GM23338 (cell line): ENCODE results near the gene CCDC40. TPM values are rescaled to one million over a fixed set of nuclear protein-coding genes. Genes with fewer than 3 reads are reported as not detected.

ENCODE experiments used
- ATAC-seq: fragments of 200-7000 bp; cut with Tn5 transposase; 3 replicates; pipeline ENCODE4 v1.9.1; 2020
- DNase-seq: peaks from one replicate; pipeline ENCODE4 v3.0.0-alpha.2; 2015; ENCODE audit warnings: low spot score
- H2AFZ ChIP-seq: fragments of 200-600 bp; sonication (generic); 2 replicates; pipeline ENCODE4 v1.8.0; 2016; ENCODE audit warnings: antibody characterized with exemption, mild to moderate bottlenecking, moderate library complexity
- H3F3A ChIP-seq: fragments of 200-600 bp; sonication (generic); replicated peaks from 2 replicates; pipeline ENCODE4 v1.8.0; 2017; ENCODE audit warnings: antibody characterized with exemption, mixed run types, low read depth
- H3K27ac ChIP-seq: fragments of 200-600 bp; sonication (generic); 2 replicates; pipeline ENCODE4 v1.6.1; 2016; ENCODE audit warnings: low read depth
- H3K27me3 ChIP-seq: fragments of 200-600 bp; sonication (generic); 2 replicates; pipeline ENCODE4 v1.8.0; 2016; ENCODE audit warnings: mild to moderate bottlenecking, mixed run types, moderate library complexity; ENCODE audit not compliant: insufficient read depth
- H3K36me3 ChIP-seq: fragments of 200-600 bp; sonication (generic); 2 replicates; pipeline ENCODE4 v1.8.0; 2016; ENCODE audit warnings: mild to moderate bottlenecking; ENCODE audit not compliant: insufficient read depth
- H3K4me1 ChIP-seq: fragments of 200-600 bp; sonication (generic); 2 replicates; pipeline ENCODE4 v1.8.0; 2016; ENCODE audit warnings: mild to moderate bottlenecking, moderate library complexity; ENCODE audit not compliant: insufficient read depth
- H3K4me2 ChIP-seq: fragments of 200-600 bp; sonication (generic); 2 replicates; pipeline ENCODE4 v1.7.1; 2017; ENCODE audit warnings: mixed run types
- H3K4me3 ChIP-seq: fragments of 200-600 bp; sonication (generic); 2 replicates; pipeline ENCODE4 v1.6.1; 2016; ENCODE audit warnings: mixed run types
- H3K79me2 ChIP-seq: fragments of 200-600 bp; sonication (generic); replicated peaks from 2 replicates; pipeline ENCODE4 v1.8.0; 2017; ENCODE audit warnings: mild to moderate bottlenecking; ENCODE audit not compliant: insufficient read depth
- H3K9me2 ChIP-seq: fragments of 200-600 bp; sonication (generic); 2 replicates; pipeline ENCODE4 v1.8.0; 2017; ENCODE audit not compliant: insufficient read depth
- H4K20me1 ChIP-seq: fragments of 200-600 bp; sonication (generic); replicated peaks from 2 replicates; pipeline ENCODE4 v1.8.0; 2017; ENCODE audit warnings: mild to moderate bottlenecking; ENCODE audit not compliant: insufficient read depth
- H3K27ac Mint-ChIP-seq: 2 replicates; pipeline ENCODE4 v1.8.0; 2020; ENCODE audit warnings: inconsistent platforms, mild to moderate bottlenecking, moderate library complexity, mixed read lengths
- H3K27me3 Mint-ChIP-seq: 3 replicates; pipeline ENCODE4 v1.8.0; 2022; ENCODE audit warnings: low read depth, mild to moderate bottlenecking, moderate library complexity, mixed read lengths, inconsistent platforms; ENCODE audit not compliant: insufficient read depth, poor library complexity
- H3K36me3 Mint-ChIP-seq: 3 replicates; pipeline ENCODE4 v1.8.0; 2021; ENCODE audit warnings: low read depth, mild to moderate bottlenecking, inconsistent platforms, moderate library complexity, mixed read lengths
- H3K4me1 Mint-ChIP-seq: 3 replicates; pipeline ENCODE4 v1.8.0; 2020; ENCODE audit warnings: mild to moderate bottlenecking, inconsistent platforms, mixed read lengths
- H3K4me3 Mint-ChIP-seq: 3 replicates; pipeline ENCODE4 v1.8.0; 2021; ENCODE audit warnings: moderate library complexity, mild to moderate bottlenecking, inconsistent platforms, mixed read lengths
- H3K9me3 Mint-ChIP-seq: 3 replicates; pipeline ENCODE4 v1.8.0; 2020; ENCODE audit warnings: moderate library complexity, mild to moderate bottlenecking, inconsistent platforms, mixed read lengths
- CREB1 ChIP-seq: fragments of 250-450 bp; sonication (Bioruptor Pico); IDR thresholded peaks from 2 replicates; pipeline ENCODE4 v1.5.0; 2020; ENCODE audit warnings: low read depth, mild to moderate bottlenecking, moderate library complexity
- ETS1 ChIP-seq: IDR thresholded peaks from 2 replicates; pipeline ENCODE4 v1.6.1; 2016; ENCODE audit warnings: antibody characterized with exemption
- EZH2 ChIP-seq: fragments of 200-600 bp; sonication (generic); IDR thresholded peaks from one replicate; pipeline ENCODE4 v1.8.0; 2017; ENCODE audit warnings: antibody characterized with exemption, mild to moderate bottlenecking, low read depth; ENCODE audit not compliant: unreplicated experiment
- EZH2phosphoT487 ChIP-seq: fragments of 200-600 bp; sonication (generic); IDR thresholded peaks from one replicate; pipeline ENCODE4 v1.8.1; 2018; ENCODE audit warnings: antibody characterized with exemption; ENCODE audit not compliant: unreplicated experiment
- JUNB ChIP-seq: IDR thresholded peaks from one replicate; pipeline ENCODE4 v1.6.1; 2016; ENCODE audit warnings: antibody characterized with exemption; ENCODE audit not compliant: unreplicated experiment
- POLR2AphosphoS5 ChIP-seq: IDR thresholded peaks from 2 replicates; pipeline ENCODE4 v1.6.1; 2016; ENCODE audit warnings: antibody characterized with exemption, low read depth
- REST ChIP-seq: IDR thresholded peaks from one replicate; pipeline ENCODE4 v1.6.1; 2018; ENCODE audit warnings: antibody characterized with exemption; ENCODE audit not compliant: unreplicated experiment
- STAT1 ChIP-seq: IDR thresholded peaks from one replicate; pipeline ENCODE4 v1.6.1; 2016; ENCODE audit warnings: antibody characterized with exemption; ENCODE audit not compliant: unreplicated experiment
- ZNF114 ChIP-seq: fragments of 250-450 bp; sonication (Bioruptor Pico); IDR thresholded peaks from 2 replicates; pipeline ENCODE4 v1.5.0; 2020; ENCODE audit warnings: mild to moderate bottlenecking, moderate library complexity
- ZNF462 ChIP-seq: fragments of 250-450 bp; sonication (Bioruptor Pico); IDR thresholded peaks from 2 replicates; pipeline ENCODE4 v1.5.0; 2020; ENCODE audit warnings: mild to moderate bottlenecking, moderate library complexity
- polyA plus RNA-seq: library from polyadenylated mRNA; unstranded; fragments of >200 nt; fragmentation: Nextera tagmentation; extraction: Ambion mirVana; gene quantifications from 2 replicates; pipeline ENCODE4 v1.2.1, GENCODE V29; 2016
- total RNA-seq: library from RNA; depleted of rRNA; stranded (reverse); fragments of >200 nt; shearing (Covaris generic); gene quantifications from 2 replicates; pipeline ENCODE4 v1.2.3, GENCODE V29; 2014

Gene CCDC40
- total and polyA plus RNA-seq, 2 experiments from 2014 or later: 7.6 to 8.1 TPM

- Mint-ChIP-seq H3K9me3 (no peaks in the 10 kb centered on the region), H3K4me3 (peak overlapping the region; percentile 26; the same call in 1 of the 3 replicates), H3K36me3 (no peaks in the 10 kb centered on the region), H3K4me1 (peaks cover 50% of the 10 kb centered on the region), H3K27ac (no peak overlapping the region), H3K27me3 (peaks cover 7% of the 10 kb centered on the region)
- Histone ChIP-seq H3K79me2 (peaks cover 75% of the 10 kb centered on the region), H2AFZ (no peak overlapping the region), H3K27me3 (no peaks in the 10 kb centered on the region), H3K4me1 (peaks cover 31% of the 10 kb centered on the region; the same call in 1 of the 2 replicates), H3K9me2 (no peaks in the 10 kb centered on the region), H3K4me3 (no peak overlapping the region), H3K27ac (no peak overlapping the region), H4K20me1 (peaks cover 66% of the 10 kb centered on the region), H3F3A (0 out of 2 replicates have a peak, but pooled peaks cover 2% of the 10 kb centered on the region), H3K4me2 (no peak overlapping the region), H3K36me3 (peaks cover 2% of the 10 kb centered on the region; the same call in 1 of the 2 replicates)
- DNase-seq (no peak), ATAC-seq (no peak)
- no peak for TF ChIP-seq EZH2
- no peak for TF ChIP-seq REST
- no peak for TF ChIP-seq ETS1
- no peak for TF ChIP-seq ZNF114 (CRISPR knock-in tag)
- TF ChIP-seq JUNB: no peak
- no peak for TF ChIP-seq CREB1 (CRISPR knock-in tag)
- TF ChIP-seq STAT1: no peak
Measured at GRCh38 chr17:80032614-80033171, 3.7 kb upstream of the CCDC40 start.

- Histone ChIP-seq H3K79me2 (peaks cover 64% of the 10 kb centered on the region), H4K20me1 (peaks cover 55% of the 10 kb centered on the region), H3K4me2 (peak overlapping the region; percentile 78), H3K27ac (no peak overlapping the region), H3K36me3 (peaks cover 2% of the 10 kb centered on the region; the same call in 1 of the 2 replicates), H3K4me1 (peaks cover 31% of the 10 kb centered on the region; the same call in 1 of the 2 replicates), H2AFZ (no peak overlapping the region), H3K9me2 (no peaks in the 10 kb centered on the region), H3F3A (0 out of 2 replicates have a peak, but pooled peaks cover 1% of the 10 kb centered on the region), H3K4me3 (peak overlapping the region; percentile 85), H3K27me3 (no peaks in the 10 kb centered on the region)
- TF ChIP-seq EZH2phosphoT487 (no peak), STAT1 (no peak), JUNB (no peak), ZNF462 (CRISPR knock-in tag) (no peak), POLR2AphosphoS5 (no peak)
- Mint-ChIP-seq H3K36me3 (no peaks in the 10 kb centered on the region; the same call in 2 of the 3 replicates), H3K27ac (no peak overlapping the region), H3K9me3 (no peaks in the 10 kb centered on the region), H3K4me1 (peaks cover 49% of the 10 kb centered on the region), H3K4me3 (peak overlapping the region; percentile 90), H3K27me3 (peaks cover 7% of the 10 kb centered on the region)
- DNase-seq (no peak), ATAC-seq (no peak)
Measured at GRCh38 chr17:80033840-80034239, 2.6 kb upstream of the CCDC40 start.
